Measurements from ENCODE around the gene NT5C.
A peak's percentile ranks its signal among the peaks of the same experiment; 100 is the strongest.
"Not testable (repeated sequence)": the region's sequence is repeated elsewhere in the genome, so short reads cannot be mapped to it uniquely, and the experiment has no call there.

The NT5C gene

DNA sequence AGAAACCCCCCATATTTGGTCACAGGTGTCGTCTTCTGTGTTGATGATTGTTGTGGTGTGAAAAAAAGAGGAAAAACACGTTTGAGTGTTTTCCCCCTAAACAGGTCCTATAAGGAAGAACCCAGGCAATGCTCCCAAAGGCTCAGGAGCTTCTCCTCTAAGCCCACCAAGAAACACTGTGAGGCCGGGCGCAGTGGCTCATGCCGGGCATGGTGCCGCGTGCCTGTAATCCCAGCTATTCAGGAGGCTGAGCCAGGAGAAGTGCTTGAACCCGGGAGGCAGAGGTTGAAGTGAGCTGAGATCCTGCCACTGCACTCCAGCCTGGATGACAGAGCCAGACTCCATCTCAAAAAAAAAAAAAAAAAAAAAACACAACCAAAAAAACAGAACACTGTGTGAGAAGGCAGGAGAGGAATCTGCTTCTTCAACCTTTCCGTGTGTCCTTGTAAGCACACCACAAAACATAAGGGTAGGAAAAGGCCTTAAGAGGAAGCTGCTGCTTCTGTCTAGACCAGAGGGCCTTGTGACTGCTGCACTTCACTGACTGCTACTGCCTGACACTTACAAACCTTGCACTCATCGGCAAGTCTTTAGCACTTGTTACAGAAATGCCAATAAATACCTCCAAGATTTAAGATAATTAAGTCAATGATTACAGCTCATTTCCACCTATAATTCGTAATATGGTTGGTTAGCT lies 13.4 kb upstream of the NT5C start:
- no peak for DNase-seq (ENCODE audit: low read depth in 1 of 2, low spot score in 1 of 2)

DNA sequence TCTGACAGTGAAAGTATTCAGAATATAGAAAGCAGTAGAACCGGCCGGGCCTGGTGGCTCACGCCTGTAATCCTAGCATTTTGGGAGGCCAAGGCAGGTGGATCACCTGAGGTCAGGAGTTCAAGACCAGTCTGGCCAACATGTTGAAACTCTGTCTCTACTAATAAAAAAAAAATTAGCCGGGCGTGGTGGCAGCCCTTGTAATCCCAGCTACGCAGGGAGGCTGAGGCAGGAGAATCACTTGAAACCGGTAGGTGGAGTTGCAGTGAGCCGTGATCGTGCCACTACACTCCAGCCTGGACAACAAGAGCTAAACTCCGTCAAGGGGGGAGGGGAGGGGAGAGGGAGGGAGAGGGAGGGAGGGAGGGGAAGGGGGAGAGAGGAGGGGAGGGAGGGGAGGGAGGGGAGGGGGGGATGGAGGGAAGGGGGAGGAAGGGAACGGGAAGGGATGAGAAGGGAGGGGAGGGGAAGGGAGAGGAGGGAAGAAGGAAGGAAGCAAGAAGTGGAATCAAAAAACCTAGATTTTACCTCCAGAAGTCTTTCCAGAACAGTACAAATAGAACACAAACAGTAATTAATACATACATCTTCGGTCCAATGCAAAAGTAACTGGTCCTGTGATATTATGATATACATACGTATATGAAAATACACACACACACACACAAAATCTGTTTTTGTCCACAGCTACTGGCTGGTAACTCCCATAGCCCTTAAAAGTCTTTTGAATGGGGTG lies 10.9 kb upstream of the NT5C start:
- DNase-seq (ENCODE audit: low read depth in 1 of 2, low spot score in 1 of 2) = no peak

DNA sequence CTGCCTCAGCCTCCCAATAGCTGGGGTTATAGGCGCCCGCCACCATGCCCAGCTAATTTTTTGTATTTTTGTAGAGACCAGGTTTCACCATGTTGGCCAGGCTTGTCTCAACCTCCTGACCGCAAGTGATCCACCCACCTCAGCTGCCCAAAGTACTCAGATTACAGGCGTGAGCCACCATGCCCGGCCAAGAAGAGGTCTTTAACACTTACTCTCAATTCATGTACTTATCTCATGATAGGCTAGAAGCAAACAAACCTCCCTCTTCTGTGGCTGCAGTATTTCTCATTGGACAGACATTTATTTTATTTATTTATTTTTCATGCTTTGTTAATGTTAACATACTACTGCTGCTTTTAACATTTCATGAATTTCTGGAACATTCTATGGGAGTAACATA lies 7.0 kb upstream of the NT5C start:
- no peak for DNase-seq (ENCODE audit: low read depth in 1 of 2, low spot score in 1 of 2)

DNA sequence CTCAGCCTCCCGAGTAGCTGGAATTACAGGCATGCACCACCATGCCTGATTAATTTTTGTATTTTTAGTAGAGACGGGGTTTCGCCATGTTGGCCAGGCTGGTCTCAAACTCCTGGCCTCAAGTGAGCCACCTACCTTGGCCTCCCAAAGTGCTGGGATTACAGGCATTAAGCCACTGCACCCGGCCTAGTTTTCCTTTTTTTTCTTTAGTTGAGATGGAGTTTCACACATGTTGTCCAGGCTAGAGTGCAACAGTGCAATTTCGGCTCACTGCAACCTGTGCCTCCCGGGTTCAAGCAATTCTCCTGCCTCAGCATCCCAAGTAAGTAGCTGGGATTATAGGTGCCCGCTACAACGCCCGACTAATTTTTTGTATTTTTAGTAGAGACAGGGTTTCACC lies 6.2 kb upstream of the NT5C start:
- not testable (repeated sequence) for DNase-seq (ENCODE audit: low read depth in 1 of 2, low spot score in 1 of 2)

DNA sequence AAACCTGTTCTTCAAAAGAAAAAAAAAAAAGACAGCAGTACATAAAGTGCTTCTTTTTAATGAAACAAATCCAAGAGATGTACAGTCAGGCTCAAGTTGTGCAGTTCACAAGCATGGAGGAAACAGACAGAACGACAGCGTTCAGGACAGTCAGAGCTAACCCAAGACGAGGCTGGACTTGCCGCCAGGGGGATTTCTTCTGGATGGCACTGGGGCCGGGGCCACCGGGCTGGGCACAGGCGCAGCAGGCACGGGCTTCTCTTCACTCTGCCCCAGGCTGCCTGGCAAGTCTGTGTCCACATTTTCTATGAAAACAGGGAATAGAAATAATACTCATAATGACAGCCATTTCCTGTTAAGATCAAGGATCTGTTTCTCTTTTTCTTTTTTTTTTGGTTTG lies 4.4 kb upstream of the NT5C start:
- DNase-seq (ENCODE audit: low read depth in 1 of 2, low spot score in 1 of 2) = no peak

DNA sequence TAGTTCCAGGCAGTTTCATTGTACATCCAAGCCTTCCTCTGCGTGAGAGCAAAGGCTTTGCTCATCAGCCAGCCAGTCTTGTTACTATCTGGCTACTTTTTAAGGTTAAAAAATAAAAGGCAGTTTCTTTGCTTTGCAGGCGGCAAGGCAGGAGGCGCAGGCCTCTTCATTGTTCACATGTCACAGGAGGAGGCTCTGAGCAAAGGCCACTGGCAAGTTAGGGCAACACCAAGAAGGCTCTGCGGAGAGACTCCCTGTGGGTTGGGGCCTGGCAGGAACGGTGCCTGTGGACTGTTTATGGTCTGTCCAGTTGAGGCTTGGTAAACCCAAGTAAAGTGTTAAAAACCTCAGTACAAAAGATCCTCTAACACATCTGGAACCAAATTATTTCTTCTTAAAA lies 3.9 kb upstream of the NT5C start:
- DNase-seq (ENCODE audit: low read depth in 1 of 2, low spot score in 1 of 2) = no peak

DNA sequence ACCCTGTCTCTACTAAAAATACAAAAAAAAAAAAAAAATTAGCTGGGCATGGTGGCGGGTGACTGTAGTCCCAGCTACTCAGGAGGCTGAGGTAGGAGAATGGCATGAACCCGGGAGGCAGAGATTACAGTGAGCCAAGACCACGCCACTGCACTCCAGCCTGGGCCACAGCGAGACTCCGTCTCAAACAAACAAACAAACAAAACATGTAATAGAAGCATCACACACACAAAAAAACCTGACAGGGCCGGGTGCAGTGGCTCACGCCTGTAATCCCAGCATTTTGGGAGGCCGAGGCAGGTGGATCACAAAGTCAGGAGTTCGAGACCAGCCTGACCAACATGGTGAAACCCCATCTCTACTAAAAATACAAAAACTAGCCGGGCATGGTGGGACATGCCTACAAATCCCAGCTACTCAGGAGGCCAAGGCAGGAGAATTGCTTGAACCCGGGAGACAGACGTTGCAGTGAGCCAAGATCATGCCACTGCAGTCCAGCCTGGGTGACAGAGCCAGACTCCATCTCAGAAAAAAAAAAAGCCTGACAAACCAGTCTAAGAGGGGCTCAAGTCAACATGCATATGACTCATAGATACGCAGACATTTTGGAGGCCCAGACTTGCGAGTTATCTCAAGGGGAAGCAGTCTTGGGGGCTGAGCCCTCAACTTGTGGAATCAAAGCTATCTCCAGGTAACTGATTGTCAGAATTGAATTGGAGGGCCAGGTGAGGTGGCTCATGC lies 2.2 kb upstream of the NT5C start:
- not testable (repeated sequence) for DNase-seq (ENCODE audit: low read depth in 1 of 2, low spot score in 1 of 2)

DNA sequence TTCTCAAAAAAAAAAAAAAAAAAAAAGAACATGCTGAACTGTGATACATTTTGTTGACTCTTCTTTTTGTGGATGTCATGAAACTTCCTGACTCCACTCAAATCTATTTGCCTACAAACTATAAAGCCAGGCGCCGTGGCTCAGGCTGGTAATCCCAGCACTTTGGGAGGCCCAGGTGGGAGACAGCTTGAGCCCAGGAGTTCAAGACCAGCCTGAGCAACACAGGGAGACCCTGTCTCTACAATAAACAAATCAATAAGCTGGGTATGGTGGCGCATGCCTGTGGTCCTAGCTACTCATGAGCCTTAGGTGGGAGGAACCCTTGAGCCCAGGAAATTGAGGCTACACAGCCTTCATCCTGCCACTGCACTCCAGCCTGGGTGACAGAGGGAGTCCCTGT lies 1.5 kb upstream of the NT5C start:
- DNase-seq (ENCODE audit: low read depth in 1 of 2, low spot score in 1 of 2) = no peak

DNA sequence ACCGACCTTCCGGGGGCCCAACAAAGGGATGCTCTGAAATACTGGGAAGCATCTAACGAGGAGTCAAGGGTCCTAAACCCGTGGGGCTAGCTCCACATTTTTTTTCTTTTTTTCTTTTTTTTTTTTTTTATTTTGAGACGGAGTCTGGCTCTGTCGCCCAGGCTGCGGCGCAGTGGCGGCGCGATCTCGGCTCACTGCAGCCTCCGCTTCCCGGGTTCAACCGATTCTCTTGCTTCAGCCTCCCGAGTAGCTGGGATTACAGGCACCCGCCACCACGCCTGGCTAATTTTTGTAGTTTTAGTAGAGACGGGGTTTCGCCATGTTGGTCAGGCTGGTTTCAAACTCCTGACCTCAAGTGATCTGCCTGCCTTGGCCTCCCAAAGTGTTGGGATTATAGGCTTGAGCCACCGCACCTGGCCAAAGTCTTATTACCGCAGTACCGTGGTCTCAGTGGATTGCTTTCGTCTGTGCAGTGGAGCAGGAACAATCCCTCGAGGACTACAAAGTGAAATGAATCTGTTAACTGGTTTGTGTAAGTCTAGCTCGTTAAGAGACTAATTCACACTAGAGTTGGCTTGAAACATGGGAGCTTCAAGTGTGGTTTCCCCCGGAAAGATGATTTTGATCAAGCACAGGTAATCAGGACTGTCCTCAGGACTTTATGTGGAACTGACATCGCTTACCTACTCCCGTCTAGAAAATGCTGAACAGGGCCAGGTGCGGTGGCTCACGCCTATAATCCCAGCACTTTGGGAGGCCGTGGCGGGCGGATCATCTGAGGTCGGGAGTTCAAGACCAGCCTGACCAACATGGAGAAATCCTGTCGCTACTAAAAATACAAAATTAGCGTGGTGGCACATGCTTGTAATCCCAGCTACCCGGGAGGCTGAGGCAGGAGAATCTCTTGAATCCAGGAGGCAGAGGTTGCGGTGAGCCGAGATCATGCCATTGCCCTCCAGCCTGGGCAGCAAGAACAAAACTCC lies 767 bp upstream of the NT5C start:
- not testable (repeated sequence) for DNase-seq (ENCODE audit: low read depth in 1 of 2, low spot score in 1 of 2)

DNA sequence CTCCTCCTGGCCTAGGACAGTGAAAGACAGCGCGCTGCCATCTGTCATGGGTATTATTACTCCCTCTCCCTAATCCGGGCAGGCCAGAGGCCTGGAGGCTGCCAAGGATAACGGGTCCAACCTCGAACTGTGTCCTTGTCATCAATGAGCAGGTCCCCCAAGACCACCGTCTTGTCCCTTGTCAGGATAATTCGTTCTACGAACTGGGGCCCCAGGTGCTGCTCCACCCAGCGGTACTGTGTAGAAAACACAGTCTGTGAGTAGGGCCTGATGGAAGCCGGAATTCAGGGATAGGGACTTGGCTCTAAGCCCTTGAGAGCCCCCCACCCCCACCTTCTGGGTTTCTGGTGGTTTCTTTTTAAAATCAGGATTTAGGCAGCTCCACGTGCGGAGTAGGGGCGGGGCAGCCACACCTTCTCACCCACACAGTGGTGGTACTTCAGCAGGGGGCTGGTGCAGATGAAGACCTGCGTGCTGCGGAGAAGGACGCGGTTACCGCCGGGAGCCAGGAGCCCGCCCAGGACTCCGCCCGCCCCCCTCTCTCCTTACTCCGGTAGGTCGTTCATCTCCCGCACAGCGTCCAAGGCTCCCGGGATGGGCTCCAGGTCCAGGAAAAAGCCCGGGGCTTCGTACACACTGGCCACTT lies 787 bp downstream of the NT5C start:
- DNase-seq (ENCODE audit: low read depth in 1 of 2, low spot score in 1 of 2) = peak; percentile 36 to 39

DNA sequence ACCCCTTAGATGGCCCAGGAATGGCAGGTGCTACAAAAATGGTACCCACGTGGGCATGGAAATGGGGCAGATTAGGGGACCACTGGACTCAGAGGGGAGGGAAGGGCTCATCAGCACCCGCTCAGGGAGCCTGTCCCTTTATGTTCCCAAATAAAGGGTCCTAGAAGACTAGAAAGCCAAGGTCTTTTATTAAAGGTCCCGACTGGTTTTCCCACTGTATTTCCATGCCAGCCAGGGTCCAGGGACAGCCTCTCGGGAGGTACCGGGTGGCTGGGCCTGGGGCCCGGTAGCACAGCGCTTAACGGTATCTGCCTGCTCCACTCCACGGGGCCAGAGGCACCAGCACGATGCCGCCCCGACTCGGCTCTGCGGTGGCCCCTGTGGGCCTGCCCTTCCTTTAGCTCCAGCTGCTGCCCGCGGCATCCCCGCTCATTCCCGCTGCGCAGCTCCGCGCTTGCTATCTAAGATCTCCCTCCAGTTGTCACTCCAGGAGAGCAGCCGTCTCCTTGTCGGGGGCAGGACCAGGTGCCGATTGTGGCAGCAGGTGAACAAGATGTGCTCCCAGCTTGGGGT lies 1.4 kb downstream of the NT5C start:
- DNase-seq (ENCODE audit: low read depth in 1 of 2, low spot score in 1 of 2) = no peak

DNA sequence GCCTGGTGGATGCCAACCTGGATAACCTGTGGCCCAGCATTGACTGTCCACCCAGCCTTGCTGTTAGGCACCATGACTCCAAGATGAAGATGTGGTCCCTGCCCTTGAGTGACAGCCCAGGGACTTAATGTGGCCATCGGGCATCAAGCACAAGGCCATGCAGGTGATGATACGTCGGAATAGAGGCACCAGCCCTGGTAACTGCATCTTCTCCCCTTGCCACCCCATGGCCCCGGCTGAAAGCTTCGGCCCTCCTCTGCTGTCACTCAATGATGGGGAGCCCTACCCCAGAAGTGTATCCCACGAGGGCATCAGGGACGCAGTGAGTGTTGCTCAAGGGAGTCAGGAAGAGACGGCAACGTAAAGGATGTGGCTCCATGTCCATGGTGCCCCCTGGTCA lies 2.0 kb downstream of the NT5C start:
- DNase-seq (ENCODE audit: low read depth in 1 of 2, low spot score in 1 of 2) = no peak

DNA sequence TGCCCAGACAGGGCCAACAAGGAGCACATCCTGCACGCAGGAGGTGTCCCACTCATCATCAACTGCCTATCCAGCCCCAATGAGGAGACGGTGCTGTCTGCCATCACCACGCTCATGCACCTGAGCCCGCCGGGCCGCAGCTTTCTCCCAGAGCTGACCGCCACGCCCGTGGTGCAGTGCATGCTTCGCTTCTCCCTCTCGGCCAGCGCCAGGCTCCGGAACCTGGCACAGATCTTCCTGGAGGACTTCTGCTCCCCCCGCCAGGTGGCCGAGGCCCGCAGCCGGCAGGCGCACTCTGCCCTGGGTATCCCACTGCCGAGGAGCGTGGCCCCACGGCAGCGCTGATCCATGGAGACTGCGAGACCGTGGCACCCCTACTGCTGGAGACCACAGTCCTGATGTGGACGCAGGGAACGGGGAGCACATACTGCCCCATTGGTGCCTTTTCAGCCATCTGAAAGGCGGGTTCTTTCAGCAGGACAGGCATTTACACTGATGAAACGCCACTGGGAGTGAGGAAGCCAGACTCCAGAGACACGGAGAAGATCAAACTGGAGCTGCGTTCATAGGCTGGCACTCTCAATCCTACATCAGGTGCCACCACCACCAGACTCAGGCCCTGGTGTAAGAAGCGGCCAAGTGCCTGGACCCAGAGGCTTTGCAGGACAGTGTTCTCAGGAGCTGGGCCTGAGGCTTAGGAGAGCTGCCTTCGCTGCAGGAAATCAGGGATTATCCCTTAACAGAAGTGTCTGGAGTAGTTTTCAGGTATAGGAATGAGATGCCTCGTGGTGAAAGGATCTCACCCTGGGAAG lies 2.6 kb downstream of the NT5C start:
- DNase-seq (ENCODE audit: low read depth in 1 of 2, low spot score in 1 of 2) = no peak

DNA sequence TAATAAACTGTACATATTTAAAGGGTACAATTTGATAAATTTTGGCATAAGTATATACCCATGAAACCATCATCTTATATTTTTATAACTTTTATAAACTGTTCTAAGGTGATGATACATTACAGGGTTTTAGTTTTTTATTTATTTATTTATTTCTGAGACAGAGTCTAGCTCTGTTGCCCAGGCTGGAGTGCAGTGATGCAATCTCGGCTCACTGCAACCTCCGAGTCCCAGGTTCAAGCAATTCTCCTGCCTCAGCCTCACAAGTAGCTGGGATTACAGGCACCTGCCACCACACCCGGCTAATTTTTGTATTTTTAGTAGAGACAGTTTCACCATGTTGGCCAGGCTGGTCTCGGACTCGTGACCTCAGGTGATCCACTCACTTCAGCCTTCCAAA lies 3.6 kb downstream of the NT5C start:
- DNase-seq (ENCODE audit: low read depth in 1 of 2, low spot score in 1 of 2) = not testable (repeated sequence)

DNA sequence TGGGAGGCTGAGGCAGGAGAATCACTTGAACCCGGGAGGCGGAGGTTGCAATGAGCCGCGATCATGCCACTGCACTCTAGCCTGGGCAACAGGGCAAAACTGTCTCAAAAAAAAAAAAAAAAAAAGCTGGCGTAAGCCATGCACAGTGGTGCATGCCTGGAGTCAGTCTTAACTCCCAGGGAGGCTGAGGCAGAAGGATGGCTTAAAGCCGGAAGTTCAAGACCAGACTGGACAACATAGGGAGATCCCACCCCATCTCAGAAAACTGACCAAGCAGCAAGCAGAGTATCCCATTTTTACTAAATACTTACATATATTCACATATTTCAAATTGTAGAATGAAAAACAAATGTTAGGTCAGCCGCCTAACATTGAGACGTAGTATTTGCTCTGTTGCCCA lies 4.6 kb downstream of the NT5C start:
- no peak for DNase-seq (ENCODE audit: low read depth in 1 of 2, low spot score in 1 of 2)

DNA sequence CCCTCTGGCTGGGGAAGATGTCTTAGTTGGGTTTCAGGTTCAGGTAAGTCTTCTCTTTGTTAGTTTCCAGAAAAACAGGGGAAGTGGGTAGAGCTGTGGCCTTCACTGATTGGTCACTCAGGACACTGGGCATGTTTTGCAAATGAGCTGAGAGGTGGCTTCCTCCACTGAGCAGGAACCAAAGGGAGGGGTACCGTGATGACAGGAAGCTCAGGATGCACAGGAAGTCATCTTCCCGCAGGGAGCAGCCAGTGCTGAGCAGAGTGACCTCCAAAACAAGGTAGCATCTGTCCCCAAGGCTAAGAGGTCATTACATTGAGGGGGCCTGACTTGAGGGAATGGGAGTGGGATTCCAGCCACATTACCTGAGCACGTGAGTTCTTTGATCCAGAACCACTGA lies 5.6 kb downstream of the NT5C start:
- no peak for DNase-seq (ENCODE audit: low read depth in 1 of 2, low spot score in 1 of 2)

DNA sequence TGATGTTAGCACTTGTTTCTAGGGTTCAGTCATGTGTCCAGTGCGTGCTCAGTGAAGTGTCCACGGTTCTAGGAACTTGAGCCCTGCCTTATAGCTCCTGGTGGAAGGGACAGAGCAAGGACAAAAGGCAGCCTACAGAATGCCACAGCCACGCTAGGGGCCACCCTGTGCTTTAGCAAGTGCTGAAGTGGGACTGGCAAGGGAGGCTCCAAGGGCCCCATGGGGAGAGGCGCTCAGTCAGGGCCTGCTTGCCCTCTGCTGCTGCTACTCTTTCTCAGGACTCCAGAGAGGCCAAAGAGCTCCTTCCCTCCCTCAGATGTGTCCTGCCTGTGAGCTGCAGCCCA lies 6.8 kb downstream of the NT5C start:
- no peak for DNase-seq (ENCODE audit: low read depth in 1 of 2, low spot score in 1 of 2)

DNA sequence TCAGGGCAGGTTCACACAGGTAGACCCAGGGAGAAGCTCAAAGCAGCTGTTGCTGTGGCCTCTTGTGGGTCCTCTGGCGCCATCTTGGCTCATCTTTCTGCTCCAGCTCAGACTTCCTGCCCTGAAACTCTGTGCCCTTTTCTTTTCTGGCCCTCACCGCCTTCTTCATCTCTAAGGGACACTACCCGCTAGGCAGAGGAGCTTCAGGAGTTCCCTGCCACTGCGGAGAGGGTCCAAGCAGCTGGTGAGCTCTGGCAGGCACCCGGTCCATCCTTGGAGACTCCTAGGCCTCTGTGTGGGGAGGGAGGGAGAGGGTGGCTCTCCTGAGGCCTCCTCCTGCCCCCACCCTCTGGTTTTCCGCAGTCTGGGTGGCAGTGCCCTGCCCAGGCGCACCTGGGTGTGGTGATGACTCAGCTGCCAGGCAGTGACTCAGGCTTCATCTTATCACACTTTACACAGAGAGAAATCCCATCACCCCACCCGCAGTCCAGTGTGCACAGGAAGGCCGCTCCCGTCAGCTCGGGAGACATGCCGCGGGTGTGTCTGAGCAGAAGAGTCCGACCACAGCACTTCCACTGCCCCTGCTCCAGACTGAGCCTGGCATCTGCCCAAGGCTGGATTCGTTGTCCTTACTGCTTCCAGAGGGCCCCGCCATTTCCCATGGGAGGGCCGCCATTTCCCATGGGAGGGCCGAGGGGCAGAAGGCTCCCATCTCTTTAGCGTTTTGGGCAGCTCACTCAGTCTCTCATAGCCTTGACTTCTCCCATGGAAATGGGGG lies 7.3 kb downstream of the NT5C start:
- DNase-seq (ENCODE audit: low read depth in 1 of 2, low spot score in 1 of 2) = peak in 1 of 2 donors; percentile 51

DNA sequence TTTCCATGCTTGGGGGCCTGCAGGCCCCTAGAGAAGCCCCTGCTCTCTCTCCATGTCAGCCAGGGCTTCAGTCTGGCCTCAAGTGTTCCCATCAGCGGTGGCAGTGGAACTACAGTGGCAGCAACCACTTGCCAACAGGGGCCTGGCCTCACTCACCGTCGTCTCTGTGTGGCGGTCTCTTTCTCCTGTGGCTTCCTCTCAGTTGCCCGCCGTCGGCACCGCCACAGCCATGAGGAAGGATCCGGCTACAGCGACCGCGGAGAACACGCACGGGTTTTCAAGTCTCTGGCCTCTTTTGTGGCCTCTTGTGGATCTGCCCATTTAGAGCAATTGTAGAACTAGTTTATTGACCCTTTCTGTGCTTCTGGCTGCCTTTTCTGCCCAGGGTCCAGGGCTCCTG lies 13.2 kb downstream of the NT5C start:
- DNase-seq (ENCODE audit: low read depth in 1 of 2, low spot score in 1 of 2) = no peak

All from activated CD4-positive, alpha-beta T cell treated with anti-CD3 and anti-CD28 coated beads, Interleukin-2, amount 50 U/mL, for 24 hours (primary cell).